Fibroblast of villous mesenchyme (primary cell): ENCODE results near the gene WDR64. TPM values are rescaled to one million over a fixed set of nuclear protein-coding genes. Genes with fewer than 3 reads are reported as not detected.

Experiments used
- DNase-seq: peaks from one replicate; pipeline ENCODE4 v3.0.0-alpha.2; 2010; ENCODE audit warnings: low read depth
- H3K4me3 ChIP-seq: 2 replicates; pipeline ENCODE4 v1.5.1; 2011; ENCODE audit warnings: low read depth, mild to moderate bottlenecking, low read length
- CTCF ChIP-seq: IDR thresholded peaks from 2 replicates; pipeline ENCODE4 v1.5.1; 2012; ENCODE audit warnings: low read depth, mild to moderate bottlenecking, low read length; ENCODE audit not compliant: insufficient read depth
- total RNA-seq: library from RNA; depleted of rRNA; stranded (reverse); fragments of >200 nt; gene quantifications from 2 replicates; pipeline ENCODE4 v1.2.3, GENCODE V29; 2012

Gene WDR64
- total RNA-seq, 1 donor: not detected

- TF ChIP-seq CTCF: no peak
- no peak overlapping the region for H3K4me3 ChIP-seq
- peak; percentile 41 for DNase-seq
These were observed 65.0 kb downstream of the WDR64 start for GRCh38 chr1:241716915-241717656.

- no peak overlapping the region for H3K4me3 ChIP-seq
- no peak for TF ChIP-seq CTCF
- no peak for DNase-seq
These were observed 65.9 kb downstream of the WDR64 start for GRCh38 chr1:241717975-241718374.

GRCh38 chr1:241721011-241721410, 68.9 kb downstream of the WDR64 start:
- no peak for TF ChIP-seq CTCF
- DNase-seq: no peak

GRCh38 chr1:241722947-241723346, 70.9 kb downstream of the WDR64 start:
- TF ChIP-seq CTCF: no peak
- DNase-seq: no peak
- no peak overlapping the region for H3K4me3 ChIP-seq

More at GRCh38 chr1:241721011-241721410, 68.9 kb downstream of the WDR64 start:
- no peak overlapping the region for H3K4me3 ChIP-seq

GRCh38 chr1:241724741-241725356, 72.8 kb downstream of the WDR64 start:
- no peak for TF ChIP-seq CTCF
- DNase-seq: no peak
- H3K4me3 ChIP-seq: no peak overlapping the region

GRCh38 chr1:241730031-241730430, 78.0 kb downstream of the WDR64 start:
- H3K4me3 ChIP-seq: no peak overlapping the region
- no peak for TF ChIP-seq CTCF
- DNase-seq: no peak
